Globus pallidus (tissue), 1 donor: ENCODE measurements around the gene PTPRG.

Experiments
- DNase-seq: peaks from one replicate; pipeline ENCODE4 v3.0.0-alpha.2; 2015; ENCODE audit warnings: low spot score

The PTPRG gene

GRCh38 chr3:62193586-62194345 is 632.4 kb downstream of the PTPRG start:
- no peak for DNase-seq

GRCh38 chr3:62197350-62198012 is 636.1 kb downstream of the PTPRG start:
- DNase-seq: no peak

- DNase-seq: no peak
Measured at GRCh38 chr3:62199126-62199525, 637.8 kb downstream of the PTPRG start.

GRCh38 chr3:62201438-62202035 is 640.2 kb downstream of the PTPRG start:
- DNase-seq: peak; percentile 28

GRCh38 chr3:62203152-62203551 is 641.8 kb downstream of the PTPRG start:
- DNase-seq: no peak

GRCh38 chr3:62203561-62203960 is 642.2 kb downstream of the PTPRG start:
- no peak for DNase-seq

GRCh38 chr3:62207197-62207596 is 645.8 kb downstream of the PTPRG start:
- no peak for DNase-seq

GRCh38 chr3:62208385-62208784 is 647.0 kb downstream of the PTPRG start:
- DNase-seq: no peak

- no peak for DNase-seq
Measured at GRCh38 chr3:62209101-62209500, 647.7 kb downstream of the PTPRG start.

- no peak for DNase-seq
Measured at GRCh38 chr3:62210011-62210410, 648.6 kb downstream of the PTPRG start.

- DNase-seq: no peak
Measured at GRCh38 chr3:62211675-62212429, 650.5 kb downstream of the PTPRG start.

- no peak for DNase-seq
Measured at GRCh38 chr3:62214850-62215249, 653.5 kb downstream of the PTPRG start.

GRCh38 chr3:62220616-62221015 is 659.2 kb downstream of the PTPRG start:
- no peak for DNase-seq

- no peak for DNase-seq
Measured at GRCh38 chr3:62225051-62225450, 663.7 kb downstream of the PTPRG start.

- no peak for DNase-seq
Measured at GRCh38 chr3:62226601-62227339, 665.4 kb downstream of the PTPRG start.

- DNase-seq: no peak
Measured at GRCh38 chr3:62228467-62228866, 667.1 kb downstream of the PTPRG start.

- peak; percentile 21 for DNase-seq
Measured at GRCh38 chr3:62229211-62229610, 667.8 kb downstream of the PTPRG start.

- DNase-seq: no peak
Measured at GRCh38 chr3:62229908-62230307, 668.5 kb downstream of the PTPRG start.

- DNase-seq: no peak
Measured at GRCh38 chr3:62233065-62233464, 671.7 kb downstream of the PTPRG start.

GRCh38 chr3:62236016-62236415 is 674.6 kb downstream of the PTPRG start:
- DNase-seq: no peak

- DNase-seq: no peak
Measured at GRCh38 chr3:62237286-62237948, 676.0 kb downstream of the PTPRG start.
